Ovary (tissue), 1 donor: Measurements from ENCODE around the gene GPR137B.

Experiments used
- EP300 ChIP-seq: sonication (generic); formaldehyde crosslinking; IDR thresholded peaks from one replicate; pipeline ENCODE4 v1.6.1; 2017; ENCODE audit warnings: antibody characterized with exemption
- POLR2A ChIP-seq: fragments of 450-650 bp; IDR thresholded peaks from one replicate; pipeline ENCODE4 v1.6.1; 2017; ENCODE audit warnings: antibody characterized with exemption, mild to moderate bottlenecking, moderate library complexity

DNA sequence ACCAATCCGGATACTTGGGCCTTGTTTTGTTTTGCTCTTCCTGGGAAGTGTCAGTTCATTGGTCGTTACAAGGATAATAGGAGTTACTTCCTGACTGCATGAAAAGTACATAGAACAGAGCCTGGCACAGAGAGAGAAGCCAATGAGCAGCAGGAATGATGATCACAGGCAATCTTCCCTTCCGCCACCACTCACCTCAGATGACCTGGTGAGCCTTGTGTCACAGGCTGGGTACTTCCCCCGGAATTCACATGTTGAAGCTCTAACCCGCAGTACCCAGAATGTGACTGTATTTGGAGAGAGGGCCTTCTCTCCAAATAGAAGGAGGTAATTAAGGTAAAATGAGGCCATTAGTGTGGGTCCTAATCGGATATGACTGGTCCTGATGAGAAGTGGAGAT lies 18.8 kb upstream of the GPR137B start:
- TF ChIP-seq EP300 (no peak), POLR2A (no peak)
